NT2/D1 (cell line): ENCODE results near the gene PGAM1.

Source experiments
- SUZ12 ChIP-seq: IDR thresholded peaks from 2 replicates; pipeline ENCODE4 v1.6.1; 2011; ENCODE audit not compliant: insufficient read length, insufficient read depth; ENCODE audit errors: extremely low read depth
- YY1 ChIP-seq: IDR thresholded peaks from 2 replicates; pipeline ENCODE4 v1.6.1; 2011; ENCODE audit not compliant: insufficient read length, insufficient read depth
- ZNF274 ChIP-seq: IDR thresholded peaks from 2 replicates; pipeline ENCODE4 v1.6.1; 2011; ENCODE audit warnings: mild to moderate bottlenecking, low read depth, low read length

- no peak for TF ChIP-seq SUZ12
- TF ChIP-seq YY1 = no peak
- TF ChIP-seq ZNF274 = no peak
Observed at GRCh38 chr10:97380516-97380915, 45.5 kb upstream of the PGAM1 start.
